Body of pancreas (tissue), 4 donors: Measurements from ENCODE around the gene MPLKIP. TPM values are rescaled to one million over a fixed set of nuclear protein-coding genes. Genes with fewer than 3 reads are reported as not detected.
"Not testable (repeated sequence)": the region's sequence is repeated elsewhere in the genome, so short reads cannot be mapped to it uniquely, and the experiment has no call there.

Experiments
- ATAC-seq: fragments of 150-250 bp; one replicate; pipeline ENCODE4 v1.9.1; 2016
- DNase-seq, 4 donors: peaks; one replicate each; pipeline ENCODE4 v3.0.0-alpha.2; 2019
- H3K27ac ChIP-seq, 4 donors: fragments of 200-600 bp; sonication (generic); 1 replicate in 3 of 4; 2 replicates in 1 of 4; pipeline versions ENCODE4 v1.5.1 to v1.6.1; 2016 to 2019; ENCODE audit warnings: mild to moderate bottlenecking in 1 of 4, mixed read lengths in 1 of 4, moderate library complexity in 1 of 4
- H3K27me3 ChIP-seq, 2 donors: fragments of 200-600 bp; sonication (generic); one replicate each; pipeline ENCODE4 v1.6.0; 2016; ENCODE audit warnings: mild to moderate bottlenecking in 1 of 2
- H3K36me3 ChIP-seq, 2 donors: fragments of 200-600 bp; sonication (generic); replicated peaks in 1 of 2; 2 replicates each; pipeline ENCODE4 v1.5.1; 2016; ENCODE audit warnings: low read depth in 2 of 2; ENCODE audit not compliant: insufficient read depth in 1 of 2
- H3K4me1 ChIP-seq: fragments of 200-600 bp; sonication (generic); one replicate; pipeline ENCODE4 v1.6.0; 2016
- H3K4me3 ChIP-seq, 2 donors: fragments of 200-600 bp; sonication (generic); 1 replicate in 1 of 2; 2 replicates in 1 of 2; pipeline ENCODE4 v1.5.1; 2016 to 2019
- H3K9me3 ChIP-seq, 3 donors: fragments of 200-600 bp; sonication (generic); 1 replicate in 2 of 3; 2 replicates in 1 of 3; pipeline ENCODE4 v1.5.1; 2016
- CTCF ChIP-seq, 7 experiments: fragments of 450-650 bp in 4 of 7; fragments of 200-600 bp in 3 of 7; sonication (generic) in 3 of 7; IDR thresholded peaks; one replicate each; pipeline ENCODE4 v1.5.1; 2016 to 2019; ENCODE audit warnings: antibody characterized with exemption in 7 of 7
- POLR2A ChIP-seq, 3 donors: fragments of 450-650 bp; IDR thresholded peaks; one replicate each; pipeline ENCODE4 v1.6.1; 2016; ENCODE audit warnings: antibody characterized with exemption in 3 of 3, mild to moderate bottlenecking in 2 of 3
- WGBS, 2 donors: methylation state at CpG; one replicate each; pipeline ENCODE4 v1.1.5; 2017; 5-methylcytosine and 5-hydroxymethylcytosine counted together
- intact Hi-C: fragments of 100-400 bp; cut with DNase I; formaldehyde crosslinking; loops from one replicate; pipeline ENCODE4 v1.15.1; 2023
- total RNA-seq, 2 donors: library from RNA; depleted of rRNA; stranded (reverse); fragments of >200 nt; gene quantifications; one replicate each; pipeline ENCODE4 v1.1.0, GENCODE V29; 2016

Gene MPLKIP
- total RNA-seq, 2 donors from 2014 or later = 4.6 to 9.9 TPM

- 87 to 91% methylated on average over 2 of the region's 2 CpGs for WGBS, 2 donors
- intact Hi-C loops = no loop called here
- H3K4me1 ChIP-seq = peaks cover 15% of the 10 kb centered on the region
- no peaks in the 10 kb centered on the region for H3K36me3 ChIP-seq
- DNase-seq (no peak), ATAC-seq (no peak)
- no peak overlapping the region for H3K27ac ChIP-seq
- no peaks in the 10 kb centered on the region for H3K9me3 ChIP-seq
- H3K4me3 ChIP-seq = no peak overlapping the region
- no peaks in the 10 kb centered on the region for H3K27me3 ChIP-seq
- no peak for TF ChIP-seq CTCF (IDR thresholded peaks at IDR 0.05)
- TF ChIP-seq POLR2A (IDR thresholded peaks at IDR 0.05) = no peak
These were observed 3.1 kb upstream of the MPLKIP start for GRCh38 chr7:40137563-40137962.

- Histone ChIP-seq H3K4me1 (peaks cover 31% of the 10 kb centered on the region), H3K4me3 (peak overlapping the region in 1 of 2 donors; percentile 96), H3K36me3 (no peaks in the 10 kb centered on the region), H3K9me3 (no peaks in the 10 kb centered on the region), H3K27ac (peak overlapping the region; percentile 57 to 92 (median 90)), H3K27me3 (no peaks in the 10 kb centered on the region)
- ATAC-seq (no peak), DNase-seq (no peak)
- intact Hi-C loops = no loop called here
- TF ChIP-seq CTCF (IDR thresholded peaks at IDR 0.05) (no peak), POLR2A (IDR thresholded peaks at IDR 0.05) (no peak)
- WGBS, 2 donors = 0 to 3% methylated on average over 4 to 17 of the region's 17 CpGs
These were observed 842 bp upstream of the MPLKIP start for GRCh38 chr7:40135317-40135610.

- Histone ChIP-seq H3K27ac (peak overlapping the region; percentile 57 to 92 (median 90)), H3K4me3 (peak overlapping the region; percentile 58 to 96), H3K4me1 (peaks cover 31% of the 10 kb centered on the region), H3K9me3 (no peaks in the 10 kb centered on the region), H3K27me3 (no peaks in the 10 kb centered on the region), H3K36me3 (no peaks in the 10 kb centered on the region)
- ATAC-seq (peak; percentile 64), DNase-seq (peak in 1 of 4 donors; percentile 11)
- 0 to 1% methylated on average over 32 to 36 of the region's 36 CpGs for WGBS, 2 donors
- no peak for TF ChIP-seq CTCF (IDR thresholded peaks at IDR 0.05)
- TF ChIP-seq POLR2A (IDR thresholded peaks at IDR 0.05) = no peak
- intact Hi-C loops = no loop called here
These were observed 628 bp downstream of the MPLKIP start for GRCh38 chr7:40133561-40134427.

- DNase-seq (no peak), ATAC-seq (no peak)
- TF ChIP-seq POLR2A (IDR thresholded peaks at IDR 0.05) (no peak), CTCF (IDR thresholded peaks at IDR 0.05) (no peak)
- Histone ChIP-seq H3K9me3 (no peaks in the 10 kb centered on the region), H3K36me3 (no peaks in the 10 kb centered on the region), H3K27ac (no peak overlapping the region), H3K4me1 (peaks cover 12% of the 10 kb centered on the region), H3K27me3 (no peaks in the 10 kb centered on the region), H3K4me3 (no peak overlapping the region)
- 95 to 100% methylated on average over 2 of the region's 2 CpGs for WGBS, 2 donors
- intact Hi-C loops = no loop called here
These were observed 11.5 kb downstream of the MPLKIP start for GRCh38 chr7:40122940-40123254.

GRCh38 chr7:40122100-40122939, 12.1 kb downstream of the MPLKIP start:
- DNase-seq, ATAC-seq, H3K9me3 ChIP-seq, H3K36me3 ChIP-seq, H3K4me3 ChIP-seq, H3K27me3 ChIP-seq, H3K27ac ChIP-seq, intact Hi-C loops: not testable (repeated sequence)
- peaks cover 12% of the 10 kb centered on the region for H3K4me1 ChIP-seq
- WGBS, 2 donors = 62 to 69% methylated on average over 14 of the region's 14 CpGs
